Activated CD8-positive, alpha-beta memory T cell treated with anti-CD3 and anti-CD28 coated beads, Interleukin-2, amount 50 U/mL, for 1 hour (primary cell): ENCODE measurements around the gene CCNC.

Experiments used
- DNase-seq: peaks from one replicate; pipeline ENCODE4 v3.0.0-alpha.2; 2020; ENCODE audit errors: extremely low read depth

Gene CCNC

GRCh38 chr6:99548706-99549105, 19.8 kb downstream of the CCNC start:
- DNase-seq, result no peak

- DNase-seq, result no peak
Observed at GRCh38 chr6:99547526-99547925, 20.9 kb downstream of the CCNC start.

- DNase-seq, result no peak
Observed at GRCh38 chr6:99545442-99545841, 23.0 kb downstream of the CCNC start.

- no peak for DNase-seq
Observed at GRCh38 chr6:99543968-99544367, 24.5 kb downstream of the CCNC start.

- no peak for DNase-seq
Observed at GRCh38 chr6:99530627-99531026, 37.8 kb downstream of the CCNC start.

- DNase-seq, result no peak
Observed at GRCh38 chr6:99522531-99522930, 45.9 kb downstream of the CCNC start.

- no peak for DNase-seq
Observed at GRCh38 chr6:99521633-99522151, 46.8 kb downstream of the CCNC start.

GRCh38 chr6:99520855-99521632, 47.4 kb downstream of the CCNC start:
- peak; percentile 30 for DNase-seq

GRCh38 chr6:99519446-99519845, 49.0 kb downstream of the CCNC start:
- no peak for DNase-seq

- no peak for DNase-seq
Observed at GRCh38 chr6:99514089-99514488, 54.4 kb downstream of the CCNC start.

- DNase-seq, result no peak
Observed at GRCh38 chr6:99512033-99512432, 56.4 kb downstream of the CCNC start.

- no peak for DNase-seq
Observed at GRCh38 chr6:99507648-99508047, 60.8 kb downstream of the CCNC start.

GRCh38 chr6:99501762-99502161, 66.7 kb downstream of the CCNC start:
- DNase-seq, result no peak

GRCh38 chr6:99498421-99498820, 70.0 kb downstream of the CCNC start:
- no peak for DNase-seq

GRCh38 chr6:99495466-99495865, 73.0 kb downstream of the CCNC start:
- DNase-seq, result no peak
